Esophagus squamous epithelium (tissue), 4 donors: ENCODE measurements around the gene SCGB1D4.

Source experiments
- CTCF ChIP-seq, 6 experiments: fragments of 450-650 bp in 4 of 6; fragments of 200-600 bp in 2 of 6; sonication (generic) in 2 of 6; IDR thresholded peaks; one replicate each; pipeline ENCODE4 v1.5.1; 2016 to 2019; ENCODE audit warnings: antibody characterized with exemption in 6 of 6, mild to moderate bottlenecking in 4 of 6, moderate library complexity in 4 of 6
- POLR2A ChIP-seq, 4 donors: fragments of 450-650 bp; IDR thresholded peaks; one replicate each; pipeline ENCODE4 v1.6.1; 2017; ENCODE audit warnings: antibody characterized with exemption in 4 of 4, mild to moderate bottlenecking in 4 of 4, moderate library complexity in 3 of 4

DNA sequence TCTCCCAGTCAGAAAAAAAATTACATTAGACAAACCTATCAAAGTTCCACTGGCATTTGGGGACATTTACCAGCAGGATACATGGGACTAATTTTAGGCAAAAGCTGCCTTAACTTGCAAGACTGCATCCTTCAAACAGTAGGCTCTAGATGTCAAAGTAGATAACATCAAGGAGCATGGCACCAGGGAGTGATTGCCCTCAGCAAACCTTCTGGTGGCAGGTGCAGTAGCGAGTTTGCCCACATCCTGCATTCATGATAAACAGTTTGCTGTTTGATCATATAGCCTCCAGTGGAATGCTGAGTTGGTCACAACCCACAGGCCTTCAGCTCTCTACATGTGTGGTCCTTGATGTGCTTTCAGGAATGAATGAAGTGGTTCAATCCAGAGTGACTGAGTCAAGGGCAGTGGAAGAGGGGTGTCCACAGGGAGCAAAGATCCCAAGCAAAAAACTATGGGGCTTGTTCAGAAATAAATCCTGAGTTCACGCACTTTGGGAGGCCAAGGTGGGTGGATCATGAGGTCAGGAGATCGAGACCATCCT lies 44.8 kb downstream of the SCGB1D4 start:
- TF ChIP-seq CTCF (IDR thresholded peaks at IDR 0.05) (no peak), POLR2A (IDR thresholded peaks at IDR 0.05) (no peak)
